HEK293 (cell line): ENCODE results near the gene RASSF8.

Experiments used
- CTCF ChIA-PET: fragments of 350-600 bp; formaldehyde crosslinking; extraction: SDS; loops from one replicate; lab custom pipeline; 2021; ENCODE audit warnings: antibody characterized with exemption; lab: Yijun Ruan, JAX
- POLR2A ChIA-PET: fragments of 300-600 bp; formaldehyde crosslinking; extraction: SDS; loops from one replicate; lab custom pipeline; 2020; ENCODE audit warnings: antibody characterized with exemption, inconsistent platforms; lab: Yijun Ruan, JAX
- H3K27ac ChIP-seq: fragments of 200-500 bp; sonication (Bioruptor generic); 2 replicates; pipeline ENCODE4 v1.5.1; 2014; ENCODE audit warnings: low read depth, low read length, control low read depth, inconsistent platforms; ENCODE audit errors: extremely low read depth
- H3K36me3 ChIP-seq, 2 experiments: fragments of 200-500 bp in 1 of 2; sonication (Bioruptor generic) in 1 of 2; 1 replicate in 1 of 2; 2 replicates in 1 of 2; pipeline ENCODE4 v1.5.1; 2014 to 2017; ENCODE audit warnings: inconsistent platforms in 2 of 2, low read length in 2 of 2; ENCODE audit not compliant: control insufficient read depth in 2 of 2, insufficient read depth in 1 of 2
- H3K4me1 ChIP-seq: fragments of 200-500 bp; sonication (Bioruptor generic); 2 replicates; pipeline ENCODE4 v1.5.1; 2014; ENCODE audit warnings: mild to moderate bottlenecking, low read length, inconsistent platforms; ENCODE audit not compliant: control insufficient read depth, insufficient read depth
- H3K4me3 ChIP-seq: 2 replicates; pipeline ENCODE4 v1.5.1; 2011; ENCODE audit warnings: low read depth, mild to moderate bottlenecking, control low read depth, low read length, moderate library complexity
- H3K9me3 ChIP-seq: fragments of 200-500 bp; sonication (Bioruptor generic); 2 replicates; pipeline ENCODE4 v1.5.1; 2014; ENCODE audit warnings: low read depth, low read length, inconsistent platforms; ENCODE audit not compliant: control insufficient read depth, insufficient read depth
- ATF2 ChIP-seq: fragments of 450-650 bp; formaldehyde crosslinking; IDR thresholded peaks from 2 replicates; pipeline ENCODE4 v1.5.1; 2016; ENCODE audit warnings: missing biosample characterization, missing genetic modification characterization, low read depth
- BCL11A ChIP-seq: fragments of 450-650 bp; formaldehyde crosslinking; IDR thresholded peaks from 2 replicates; pipeline ENCODE4 v1.5.1; 2016; ENCODE audit warnings: low read depth, missing biosample characterization, missing genetic modification characterization
- KLF7 ChIP-seq: fragments of 450-650 bp; formaldehyde crosslinking; IDR thresholded peaks from 2 replicates; pipeline ENCODE4 v1.5.1; 2016; ENCODE audit warnings: missing biosample characterization, missing genetic modification characterization, borderline replicate concordance
- MYNN ChIP-seq: fragments of 450-650 bp; formaldehyde crosslinking; IDR thresholded peaks from 2 replicates; pipeline ENCODE4 v1.5.1; 2016; ENCODE audit warnings: missing biosample characterization, missing genetic modification characterization, borderline replicate concordance
- RBAK ChIP-seq: fragments of 450-650 bp; formaldehyde crosslinking; IDR thresholded peaks from 2 replicates; pipeline ENCODE4 v1.5.1; 2016; ENCODE audit warnings: missing biosample characterization, missing genetic modification characterization
- TCF7L2 ChIP-seq: IDR thresholded peaks from 2 replicates; pipeline ENCODE4 v1.6.1; 2011; ENCODE audit warnings: low read depth, mild to moderate bottlenecking, inconsistent platforms, low read length, moderate library complexity, borderline replicate concordance
- ZBTB26 ChIP-seq: fragments of 450-650 bp; formaldehyde crosslinking; optimal IDR thresholded peaks from 2 replicates; pipeline ENCODE3; 2016; ENCODE audit warnings: missing biosample characterization, mild to moderate bottlenecking, missing genetic modification characterization
- ZBTB48 ChIP-seq: fragments of 450-650 bp; formaldehyde crosslinking; IDR thresholded peaks from 2 replicates; pipeline ENCODE4 v1.5.1; 2016; ENCODE audit warnings: missing biosample characterization, missing genetic modification characterization
- ZNF19 ChIP-seq: fragments of 450-650 bp; formaldehyde crosslinking; IDR thresholded peaks from 2 replicates; pipeline ENCODE4; 2016; ENCODE audit warnings: missing biosample characterization, missing genetic modification characterization, low read depth
- ZNF280D ChIP-seq: fragments of 450-650 bp; formaldehyde crosslinking; IDR thresholded peaks from 2 replicates; pipeline ENCODE4 v1.5.1; 2016; ENCODE audit warnings: missing biosample characterization, missing genetic modification characterization
- ZNF335 ChIP-seq: fragments of 450-650 bp; formaldehyde crosslinking; conservative IDR thresholded peaks from 2 replicates; pipeline ENCODE4 v1.5.1; 2016; ENCODE audit warnings: missing biosample characterization, missing genetic modification characterization
- ZNF354C ChIP-seq: fragments of 450-650 bp; formaldehyde crosslinking; IDR thresholded peaks from 2 replicates; pipeline ENCODE4 v1.5.1; 2016; ENCODE audit warnings: missing biosample characterization, missing genetic modification characterization, low read depth, borderline replicate concordance
- ZNF391 ChIP-seq: fragments of 450-650 bp; formaldehyde crosslinking; IDR thresholded peaks from 2 replicates; pipeline ENCODE4 v1.5.1; 2016; ENCODE audit warnings: low read depth, missing biosample characterization, missing genetic modification characterization, borderline replicate concordance
- ZNF394 ChIP-seq: fragments of 450-650 bp; formaldehyde crosslinking; IDR thresholded peaks from 2 replicates; pipeline ENCODE4 v1.5.1; 2016; ENCODE audit warnings: missing biosample characterization, missing genetic modification characterization, mild to moderate bottlenecking, moderate library complexity, borderline replicate concordance
- ZNF530 ChIP-seq: fragments of 450-650 bp; formaldehyde crosslinking; IDR thresholded peaks from 2 replicates; pipeline ENCODE4 v1.5.1; 2016; ENCODE audit warnings: low read depth, missing biosample characterization, missing genetic modification characterization
- ZNF555 ChIP-seq: fragments of 450-650 bp; formaldehyde crosslinking; conservative IDR thresholded peaks from 2 replicates; pipeline ENCODE4 v1.5.1; 2017; ENCODE audit warnings: missing biosample characterization, mild to moderate bottlenecking, missing genetic modification characterization, inconsistent platforms
- ZNF654 ChIP-seq: fragments of 450-650 bp; formaldehyde crosslinking; IDR thresholded peaks from 2 replicates; pipeline ENCODE4 v1.5.1; 2016; ENCODE audit warnings: low read depth, missing biosample characterization, missing genetic modification characterization
- ZXDB ChIP-seq: fragments of 450-650 bp; formaldehyde crosslinking; IDR thresholded peaks from 2 replicates; pipeline ENCODE4 v1.5.1; 2016; ENCODE audit warnings: missing biosample characterization, missing genetic modification characterization
- TF ChIP-seq, protein P1 (sequence below): fragments of 450-650 bp; formaldehyde crosslinking; IDR thresholded peaks from 2 replicates; pipeline ENCODE4 v1.5.1; 2016; ENCODE audit warnings: missing biosample characterization, missing genetic modification characterization
- TF ChIP-seq, protein P2 (sequence below): fragments of 450-650 bp; IDR thresholded peaks from 2 replicates; pipeline ENCODE4 v1.5.1; 2018; ENCODE audit warnings: missing biosample characterization, mild to moderate bottlenecking, missing genetic modification characterization
- TF ChIP-seq, protein P3 (sequence below): fragments of 450-650 bp; formaldehyde crosslinking; IDR thresholded peaks from 2 replicates; pipeline ENCODE4 v1.5.1; 2016; ENCODE audit warnings: missing biosample characterization, missing genetic modification characterization

RASSF8 gene

GRCh38 chr12:25979563-25979962 is 21.1 kb downstream of the RASSF8 start:
- Histone ChIP-seq H3K36me3 (no peaks in the 10 kb centered on the region), H3K27ac (no peak overlapping the region), H3K9me3 (no peaks in the 10 kb centered on the region), H3K4me1 (peaks cover 28% of the 10 kb centered on the region), H3K4me3 (no peak overlapping the region)
- POLR2A ChIA-PET: interaction anchor here (1.7 kb wide), 1 partner anchor 13 kb away, joined by 5 read pairs; no protein-coding TSS in a partner anchor
- no peak for TF ChIP-seq ZBTB48 (tag by site-specific recombination)
- CTCF ChIA-PET: interaction anchor here (0.6 to 0.8 kb wide), 3 partner anchors 30 to 113 kb away, joined by 3 to 6 read pairs (median 4); no protein-coding TSS in a partner anchor

DNA sequence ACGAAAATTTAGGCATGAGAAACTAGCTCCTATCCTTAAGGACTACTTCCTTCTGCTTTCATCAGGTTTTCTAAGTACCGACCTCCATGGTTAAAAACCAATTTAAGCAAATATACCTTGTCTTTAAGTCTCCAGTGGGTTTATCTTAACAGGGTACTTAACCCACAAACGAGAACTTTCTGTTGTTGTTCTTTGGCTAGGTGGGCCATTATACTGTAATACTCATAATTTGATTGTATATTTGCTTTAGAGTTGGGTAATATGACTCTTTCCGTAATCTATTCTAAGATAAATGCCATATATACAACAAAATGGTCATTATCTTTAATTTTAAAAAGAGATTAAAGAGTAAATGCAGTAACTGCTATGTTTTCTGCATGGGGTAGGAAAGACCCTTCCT is 21.6 kb downstream of the RASSF8 start:
- Histone ChIP-seq H3K36me3 (no peaks in the 10 kb centered on the region), H3K9me3 (no peaks in the 10 kb centered on the region), H3K27ac (no peak overlapping the region), H3K4me3 (no peak overlapping the region), H3K4me1 (peaks cover 28% of the 10 kb centered on the region)
- ChIA-PET POLR2A (interaction anchor here (1.7 kb wide), 1 partner anchor 12 kb away, joined by 5 read pairs; no protein-coding TSS in a partner anchor), CTCF (interaction anchor here (0.8 kb wide), 1 partner anchor 49 kb away, joined by 4 read pairs; no protein-coding TSS in a partner anchor)
- TF ChIP-seq, protein P1, sequence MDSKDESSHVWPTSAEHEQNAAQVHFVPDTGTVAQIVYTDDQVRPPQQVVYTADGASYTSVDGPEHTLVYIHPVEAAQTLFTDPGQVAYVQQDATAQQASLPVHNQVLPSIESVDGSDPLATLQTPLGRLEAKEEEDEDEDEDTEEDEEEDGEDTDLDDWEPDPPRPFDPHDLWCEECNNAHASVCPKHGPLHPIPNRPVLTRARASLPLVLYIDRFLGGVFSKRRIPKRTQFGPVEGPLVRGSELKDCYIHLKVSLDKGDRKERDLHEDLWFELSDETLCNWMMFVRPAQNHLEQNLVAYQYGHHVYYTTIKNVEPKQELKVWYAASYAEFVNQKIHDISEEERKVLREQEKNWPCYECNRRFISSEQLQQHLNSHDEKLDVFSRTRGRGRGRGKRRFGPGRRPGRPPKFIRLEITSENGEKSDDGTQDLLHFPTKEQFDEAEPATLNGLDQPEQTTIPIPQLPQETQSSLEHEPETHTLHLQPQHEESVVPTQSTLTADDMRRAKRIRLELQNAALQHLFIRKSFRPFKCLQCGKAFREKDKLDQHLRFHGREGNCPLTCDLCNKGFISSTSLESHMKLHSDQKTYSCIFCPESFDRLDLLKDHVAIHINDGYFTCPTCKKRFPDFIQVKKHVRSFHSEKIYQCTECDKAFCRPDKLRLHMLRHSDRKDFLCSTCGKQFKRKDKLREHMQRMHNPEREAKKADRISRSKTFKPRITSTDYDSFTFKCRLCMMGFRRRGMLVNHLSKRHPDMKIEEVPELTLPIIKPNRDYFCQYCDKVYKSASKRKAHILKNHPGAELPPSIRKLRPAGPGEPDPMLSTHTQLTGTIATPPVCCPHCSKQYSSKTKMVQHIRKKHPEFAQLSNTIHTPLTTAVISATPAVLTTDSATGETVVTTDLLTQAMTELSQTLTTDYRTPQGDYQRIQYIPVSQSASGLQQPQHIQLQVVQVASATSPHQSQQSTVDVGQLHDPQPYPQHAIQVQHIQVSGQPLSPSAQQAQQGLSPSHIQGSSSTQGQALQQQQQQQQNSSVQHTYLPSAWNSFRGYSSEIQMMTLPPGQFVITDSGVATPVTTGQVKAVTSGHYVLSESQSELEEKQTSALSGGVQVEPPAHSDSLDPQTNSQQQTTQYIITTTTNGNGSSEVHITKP (tag by site-specific recombination): no peak
- TF ChIP-seq RBAK (tag by site-specific recombination): no peak
- TF ChIP-seq, protein P2, sequence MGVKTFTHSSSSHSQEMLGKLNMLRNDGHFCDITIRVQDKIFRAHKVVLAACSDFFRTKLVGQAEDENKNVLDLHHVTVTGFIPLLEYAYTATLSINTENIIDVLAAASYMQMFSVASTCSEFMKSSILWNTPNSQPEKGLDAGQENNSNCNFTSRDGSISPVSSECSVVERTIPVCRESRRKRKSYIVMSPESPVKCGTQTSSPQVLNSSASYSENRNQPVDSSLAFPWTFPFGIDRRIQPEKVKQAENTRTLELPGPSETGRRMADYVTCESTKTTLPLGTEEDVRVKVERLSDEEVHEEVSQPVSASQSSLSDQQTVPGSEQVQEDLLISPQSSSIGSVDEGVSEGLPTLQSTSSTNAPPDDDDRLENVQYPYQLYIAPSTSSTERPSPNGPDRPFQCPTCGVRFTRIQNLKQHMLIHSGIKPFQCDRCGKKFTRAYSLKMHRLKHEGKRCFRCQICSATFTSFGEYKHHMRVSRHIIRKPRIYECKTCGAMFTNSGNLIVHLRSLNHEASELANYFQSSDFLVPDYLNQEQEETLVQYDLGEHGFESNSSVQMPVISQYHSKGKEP (tag by site-specific recombination): no peak
- no peak for TF ChIP-seq ZNF530 (tag by site-specific recombination)
- TF ChIP-seq ZNF354C: no peak
- peak; percentile 59; the same call in 1 of the 2 replicates for TF ChIP-seq TCF7L2
- TF ChIP-seq BCL11A (tag by site-specific recombination): no peak
- TF ChIP-seq ZNF19 (tag by site-specific recombination): no peak
- TF ChIP-seq ZNF280D (tag by site-specific recombination): no peak
- TF ChIP-seq ATF2 (tag by site-specific recombination): no peak
- no peak for TF ChIP-seq ZNF555
- no peak for TF ChIP-seq MYNN (tag by site-specific recombination)
- no peak for TF ChIP-seq ZBTB26
- TF ChIP-seq ZXDB (tag by site-specific recombination): 0 out of 2 replicates have a peak, but pooled peaks have one; percentile 32
- no peak for TF ChIP-seq ZNF391
- TF ChIP-seq ZNF654 (tag by site-specific recombination): no peak
- TF ChIP-seq, protein P3, sequence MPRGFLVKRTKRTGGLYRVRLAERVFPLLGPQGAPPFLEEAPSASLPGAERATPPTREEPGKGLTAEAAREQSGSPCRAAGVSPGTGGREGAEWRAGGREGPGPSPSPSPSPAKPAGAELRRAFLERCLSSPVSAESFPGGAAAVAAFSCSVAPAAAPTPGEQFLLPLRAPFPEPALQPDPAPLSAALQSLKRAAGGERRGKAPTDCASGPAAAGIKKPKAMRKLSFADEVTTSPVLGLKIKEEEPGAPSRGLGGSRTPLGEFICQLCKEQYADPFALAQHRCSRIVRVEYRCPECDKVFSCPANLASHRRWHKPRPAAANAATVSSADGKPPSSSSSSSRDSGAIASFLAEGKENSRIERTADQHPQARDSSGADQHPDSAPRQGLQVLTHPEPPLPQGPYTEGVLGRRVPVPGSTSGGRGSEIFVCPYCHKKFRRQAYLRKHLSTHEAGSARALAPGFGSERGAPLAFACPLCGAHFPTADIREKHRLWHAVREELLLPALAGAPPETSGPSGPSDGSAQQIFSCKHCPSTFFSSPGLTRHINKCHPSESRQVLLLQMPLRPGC (tag by site-specific recombination): no peak
- no peak for TF ChIP-seq ZNF394
- TF ChIP-seq ZNF335 (tag by site-specific recombination): no peak
- TF ChIP-seq KLF7 (tag by site-specific recombination): no peak
